Heart left ventricle (tissue), 13 donors: ENCODE results near the gene PAWR.

ENCODE experiments used
- POLR2A ChIP-seq, 2 donors: fragments of 450-650 bp; IDR thresholded peaks; one replicate each; pipeline ENCODE4 v1.6.1; 2017; ENCODE audit warnings: antibody characterized with exemption in 2 of 2, mild to moderate bottlenecking in 2 of 2, moderate library complexity in 2 of 2
- TF ChIP-seq, protein P1 (sequence below), 12 donors: fragments of 200-600 bp; sonication (generic) in 4 of 12; IDR thresholded peaks; one replicate each; pipeline versions ENCODE4 v1.5.0 to v1.8.0; 2018 to 2022; ENCODE audit warnings: antibody characterized with exemption in 12 of 12, mild to moderate bottlenecking in 5 of 12
- donor health status: ischemic (EF 13 %, LVEDD 7.1; RV severe dilation, severe dysfunction).
- donor health status: DM: no; HTN: yes; CAD: no.
- donor health status: DM: no; HTN: no; CAD: no.
- donor health status: ischemic (EF 25% LVEDD 6.9; RV normal size, moderate dysfunction).
- donor health status: ischemic (EF 25% LVEDD 5.7; RV mildly dilated, moderate dysfunction).
- donor health status: ischemic (EF 35%, LVEDD 5.7; RV mildly dilated, moderate dysfunction).
- donor health status: nonischemic (EF 11% LVEDD 7.7; RV severe dilation, severe dysfunction).
- donor health status: DM: yes; HTN: yes; CAD: no.
- donor health status: PGD.
- donor health status: ischemic (EF 29% LVEDD 5.4; RV normal size, mild dysfunction).
- donor health status: nonischemic (EF 23%, LVEDD 6.1; RV moderate dilation, normal function).

DNA sequence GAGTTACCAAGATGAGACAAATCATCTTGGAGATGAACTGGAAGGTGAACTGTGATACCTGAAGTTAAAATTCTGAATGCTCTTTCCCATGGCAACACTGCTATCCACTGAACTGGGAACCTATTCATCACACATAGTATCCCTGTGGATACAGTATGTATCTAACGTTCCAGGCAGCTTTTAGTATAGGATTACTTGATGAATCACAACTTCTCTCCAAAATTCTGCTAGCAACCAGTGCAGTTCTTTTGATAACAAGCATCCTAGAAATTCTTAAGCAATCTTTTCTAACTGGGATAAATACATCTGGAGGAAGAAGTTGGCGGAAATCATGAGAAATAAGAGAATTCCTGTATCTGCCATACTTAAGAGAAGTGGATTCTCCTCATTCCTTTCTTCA is 66.4 kb downstream of the PAWR start:
- TF ChIP-seq, protein P1, sequence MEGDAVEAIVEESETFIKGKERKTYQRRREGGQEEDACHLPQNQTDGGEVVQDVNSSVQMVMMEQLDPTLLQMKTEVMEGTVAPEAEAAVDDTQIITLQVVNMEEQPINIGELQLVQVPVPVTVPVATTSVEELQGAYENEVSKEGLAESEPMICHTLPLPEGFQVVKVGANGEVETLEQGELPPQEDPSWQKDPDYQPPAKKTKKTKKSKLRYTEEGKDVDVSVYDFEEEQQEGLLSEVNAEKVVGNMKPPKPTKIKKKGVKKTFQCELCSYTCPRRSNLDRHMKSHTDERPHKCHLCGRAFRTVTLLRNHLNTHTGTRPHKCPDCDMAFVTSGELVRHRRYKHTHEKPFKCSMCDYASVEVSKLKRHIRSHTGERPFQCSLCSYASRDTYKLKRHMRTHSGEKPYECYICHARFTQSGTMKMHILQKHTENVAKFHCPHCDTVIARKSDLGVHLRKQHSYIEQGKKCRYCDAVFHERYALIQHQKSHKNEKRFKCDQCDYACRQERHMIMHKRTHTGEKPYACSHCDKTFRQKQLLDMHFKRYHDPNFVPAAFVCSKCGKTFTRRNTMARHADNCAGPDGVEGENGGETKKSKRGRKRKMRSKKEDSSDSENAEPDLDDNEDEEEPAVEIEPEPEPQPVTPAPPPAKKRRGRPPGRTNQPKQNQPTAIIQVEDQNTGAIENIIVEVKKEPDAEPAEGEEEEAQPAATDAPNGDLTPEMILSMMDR (IDR thresholded peaks at IDR 0.05): no peak
- TF ChIP-seq POLR2A (IDR thresholded peaks at IDR 0.05): no peak
